Endodermal cell (in vitro differentiated cells): ENCODE results near the gene USP24. TPM values are rescaled to one million over a fixed set of nuclear protein-coding genes. Genes with fewer than 3 reads are reported as not detected.

ENCODE experiments used
- DNase-seq: peaks from one replicate; pipeline ENCODE4 v3.0.0-alpha.2; 2017
- H3K27ac ChIP-seq: 2 replicates; pipeline ENCODE4 v1.5.1; 2013; ENCODE audit warnings: mild to moderate bottlenecking, low read depth, low read length, moderate library complexity
- H3K27me3 ChIP-seq: 2 replicates; pipeline ENCODE4 v1.6.1; 2013; ENCODE audit warnings: mild to moderate bottlenecking, low read length, moderate library complexity; ENCODE audit not compliant: insufficient read depth, control insufficient read depth, poor library complexity, severe bottlenecking
- H3K36me3 ChIP-seq: 2 replicates; pipeline ENCODE4 v1.7.0; 2013; ENCODE audit warnings: mild to moderate bottlenecking, low read length, moderate library complexity; ENCODE audit not compliant: control insufficient read depth, insufficient read depth
- H3K4me1 ChIP-seq: one replicate; pipeline ENCODE4 v1.7.0; 2013; ENCODE audit warnings: low read length; ENCODE audit not compliant: control insufficient read depth, insufficient read depth
- H3K4me3 ChIP-seq: 2 replicates; pipeline ENCODE4 v1.5.1; 2013; ENCODE audit warnings: mild to moderate bottlenecking, low read length, moderate library complexity
- H3K9ac ChIP-seq: 2 replicates; pipeline ENCODE4 v1.6.1; 2013; ENCODE audit warnings: mild to moderate bottlenecking, low read length, moderate library complexity; ENCODE audit not compliant: poor library complexity, severe bottlenecking; ENCODE audit errors: extremely low read depth
- H3K9me3 ChIP-seq: 2 replicates; pipeline ENCODE4 v1.6.1; 2013; ENCODE audit warnings: mild to moderate bottlenecking, low read length, moderate library complexity; ENCODE audit not compliant: control insufficient read depth
- H3K27ac Mint-ChIP-seq: 2 replicates; pipeline ENCODE4 v1.8.0; 2020; ENCODE audit warnings: mixed read lengths
- H3K27me3 Mint-ChIP-seq: 2 replicates; pipeline ENCODE4 v1.8.0; 2021; ENCODE audit warnings: mild to moderate bottlenecking, mixed read lengths; ENCODE audit not compliant: insufficient read depth
- H3K36me3 Mint-ChIP-seq: 2 replicates; pipeline ENCODE4 v1.8.0; 2020; ENCODE audit warnings: low read depth, mixed read lengths
- H3K4me1 Mint-ChIP-seq: 2 replicates; pipeline ENCODE4 v1.8.0; 2020; ENCODE audit warnings: mixed read lengths
- H3K4me3 Mint-ChIP-seq: 2 replicates; pipeline ENCODE4 v1.8.0; 2020; ENCODE audit warnings: mild to moderate bottlenecking, moderate library complexity, mixed read lengths
- H3K9me3 Mint-ChIP-seq: 2 replicates; pipeline ENCODE4 v1.8.0; 2020; ENCODE audit warnings: mild to moderate bottlenecking, mixed read lengths
- CTCF ChIP-seq: fragments of 200-600 bp; sonication (generic); conservative IDR thresholded peaks from 2 replicates; pipeline ENCODE4 v1.5.0; 2021; ENCODE audit warnings: antibody characterized with exemption, mild to moderate bottlenecking
- WGBS, 2 experiments: methylation state at CpG; one replicate each; pipeline versions ENCODE4 v1.1.5 to v1.1.7; 2013; ENCODE audit warnings: missing lambda C conversion rate in 2 of 2, mixed read lengths in 1 of 2; ENCODE audit not compliant: insufficient coverage in 1 of 2, insufficient read length in 1 of 2; 5-methylcytosine and 5-hydroxymethylcytosine counted together
- total RNA-seq, 2 donors: library from RNA; stranded (reverse); fragmentation: NEBNext Ultra II Directional in 1 of 2; extraction: Animal tissue kit (Norgen Biotek cat#: 25700) in 1 of 2; gene quantifications; 2 replicates in 1 of 2; 3 replicates in 1 of 2; pipeline ENCODE4 v1.2.1, GENCODE V29; 2021

USP24 gene
- total RNA-seq, 2 donors from 2014 or later: 68.2 to 71.5 TPM

- H3K9me3 Mint-ChIP-seq: no peaks in the 10 kb centered on the region
- TF ChIP-seq CTCF: no peak
- Histone ChIP-seq H3K27me3 (no peaks in the 10 kb centered on the region), H3K9me3 (no peaks in the 10 kb centered on the region), H3K4me1 (peaks cover 10% of the 10 kb centered on the region), H3K9ac (no peak overlapping the region), H3K36me3 (no peaks in the 10 kb centered on the region), H3K4me3 (no peak overlapping the region), H3K27ac (no peak overlapping the region)
- peaks cover 34% of the 10 kb centered on the region for H3K4me1 Mint-ChIP-seq
- no peaks in the 10 kb centered on the region for H3K36me3 Mint-ChIP-seq
- DNase-seq: no peak
- H3K27ac Mint-ChIP-seq: no peak overlapping the region
- WGBS, 2 experiments: 94 to 100% methylated on average over 4 to 6 of the region's 6 CpGs
- no peak overlapping the region for H3K4me3 Mint-ChIP-seq
- H3K27me3 Mint-ChIP-seq: no peaks in the 10 kb centered on the region
Measured at GRCh38 chr1:55244476-55245099, 29.4 kb upstream of the USP24 start.

GRCh38 chr1:55243655-55244054 lies 28.5 kb upstream of the USP24 start:
- no peaks in the 10 kb centered on the region for H3K36me3 ChIP-seq
- Mint-ChIP-seq H3K36me3 (no peaks in the 10 kb centered on the region), H3K4me1 (peaks cover 26% of the 10 kb centered on the region), H3K9me3 (no peaks in the 10 kb centered on the region), H3K27ac (no peak overlapping the region), H3K4me3 (no peak overlapping the region), H3K27me3 (no peaks in the 10 kb centered on the region)
- no peak for DNase-seq
- no peak overlapping the region for H3K4me3 ChIP-seq
- no peaks in the 10 kb centered on the region for H3K9me3 ChIP-seq
- H3K4me1 ChIP-seq: peaks cover 10% of the 10 kb centered on the region
- H3K9ac ChIP-seq: no peak overlapping the region
- no peaks in the 10 kb centered on the region for H3K27me3 ChIP-seq
- WGBS, 2 experiments: 100% methylated on average over 2 of the region's 2 CpGs; no CpG with 5 or more reads in 1 of the 2 experiments
- H3K27ac ChIP-seq: no peak overlapping the region
- TF ChIP-seq CTCF: no peak

GRCh38 chr1:55239548-55239947 lies 24.4 kb upstream of the USP24 start:
- H3K36me3 ChIP-seq: no peaks in the 10 kb centered on the region
- H3K4me3 ChIP-seq: no peak overlapping the region
- H3K27me3 Mint-ChIP-seq: no peaks in the 10 kb centered on the region
- H3K9ac ChIP-seq: no peak overlapping the region
- H3K4me1 ChIP-seq: no peaks in the 10 kb centered on the region
- no peaks in the 10 kb centered on the region for H3K9me3 ChIP-seq
- H3K36me3 Mint-ChIP-seq: no peaks in the 10 kb centered on the region
- H3K27ac Mint-ChIP-seq: no peak overlapping the region
- 82% methylated on average over 2 of the region's 2 CpGs; no CpG with 5 or more reads in 1 of the 2 experiments for WGBS, 2 experiments
- H3K4me1 Mint-ChIP-seq: peaks cover 7% of the 10 kb centered on the region
- no peak for DNase-seq
- no peak overlapping the region for H3K4me3 Mint-ChIP-seq
- no peaks in the 10 kb centered on the region for H3K27me3 ChIP-seq
- H3K27ac ChIP-seq: no peak overlapping the region
- H3K9me3 Mint-ChIP-seq: no peaks in the 10 kb centered on the region
- TF ChIP-seq CTCF: no peak
